ENCODE results near the gene SUMF1. TPM values are rescaled to one million over a fixed set of nuclear protein-coding genes. Genes with fewer than 3 reads are reported as not detected.

Gene SUMF1
- total and polyA plus RNA-seq, 2 of the 13 experiments (the other 11 are each of a cell fraction or from before 2014, with no cell fraction given): 18.5 to 28.9 TPM

DNA sequence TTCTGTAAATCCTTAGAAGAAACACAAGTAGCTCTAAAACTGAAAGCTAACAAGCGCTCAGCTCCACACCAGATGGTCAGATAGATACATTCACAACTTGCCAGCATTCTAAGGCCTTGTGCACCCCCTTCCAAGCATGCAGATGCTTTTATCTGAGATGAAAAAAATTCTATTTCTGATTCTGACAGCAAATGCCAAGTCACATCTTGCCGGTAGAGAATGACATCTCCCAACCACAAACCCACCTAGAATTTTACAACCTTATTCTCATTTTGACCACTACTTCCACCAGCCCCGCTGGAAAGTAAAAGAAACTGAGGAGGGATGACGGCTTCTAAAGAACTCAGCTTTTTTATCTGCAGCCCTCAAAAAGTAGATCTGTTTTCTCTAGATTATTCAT, 57.7 kb downstream of the SUMF1 start (continued):
- no peak for TF ChIP-seq SKIL (CRISPR knock-in tag; IDR thresholded peaks at IDR 0.05; ENCODE audit: borderline replicate concordance)
- no peak for TF ChIP-seq ZNF333 (CRISPR knock-in tag; IDR thresholded peaks at IDR 0.05; ENCODE audit: borderline replicate concordance)
- TF ChIP-seq XBP1 (CRISPR knock-in tag; IDR thresholded peaks at IDR 0.05): no peak
- TF ChIP-seq ZNF577 (CRISPR knock-in tag; IDR thresholded peaks at IDR 0.05; ENCODE audit: borderline replicate concordance, low read depth): no peak
- TF ChIP-seq PAF1 (CRISPR knock-in tag; IDR thresholded peaks at IDR 0.05): no peak
- no peak for TF ChIP-seq HDAC6 (IDR thresholded peaks at IDR 0.05; ENCODE audit: low read depth, low read length)
- no peak for TF ChIP-seq JUNB (CRISPR knock-in tag; IDR thresholded peaks at IDR 0.05; ENCODE audit: borderline replicate concordance)
- no peak for TF ChIP-seq KAT7 (CRISPR knock-in tag; IDR thresholded peaks at IDR 0.05; ENCODE audit: borderline replicate concordance)
- TF ChIP-seq REPIN1 (CRISPR knock-in tag; IDR thresholded peaks at IDR 0.05; ENCODE audit: borderline replicate concordance, low read depth): no peak
- TF ChIP-seq, protein P1, sequence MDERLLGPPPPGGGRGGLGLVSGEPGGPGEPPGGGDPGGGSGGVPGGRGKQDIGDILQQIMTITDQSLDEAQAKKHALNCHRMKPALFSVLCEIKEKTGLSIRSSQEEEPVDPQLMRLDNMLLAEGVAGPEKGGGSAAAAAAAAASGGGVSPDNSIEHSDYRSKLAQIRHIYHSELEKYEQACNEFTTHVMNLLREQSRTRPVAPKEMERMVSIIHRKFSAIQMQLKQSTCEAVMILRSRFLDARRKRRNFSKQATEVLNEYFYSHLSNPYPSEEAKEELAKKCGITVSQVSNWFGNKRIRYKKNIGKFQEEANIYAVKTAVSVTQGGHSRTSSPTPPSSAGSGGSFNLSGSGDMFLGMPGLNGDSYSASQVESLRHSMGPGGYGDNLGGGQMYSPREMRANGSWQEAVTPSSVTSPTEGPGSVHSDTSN (CRISPR knock-in tag; IDR thresholded peaks at IDR 0.05): no peak
- no peak for TF ChIP-seq ZNF724P (CRISPR knock-in tag; IDR thresholded peaks at IDR 0.05; ENCODE audit: borderline replicate concordance)
- TF ChIP-seq ZSCAN31 (CRISPR knock-in tag; IDR thresholded peaks at IDR 0.05; ENCODE audit: low read depth): no peak
- TF ChIP-seq, protein P2, sequence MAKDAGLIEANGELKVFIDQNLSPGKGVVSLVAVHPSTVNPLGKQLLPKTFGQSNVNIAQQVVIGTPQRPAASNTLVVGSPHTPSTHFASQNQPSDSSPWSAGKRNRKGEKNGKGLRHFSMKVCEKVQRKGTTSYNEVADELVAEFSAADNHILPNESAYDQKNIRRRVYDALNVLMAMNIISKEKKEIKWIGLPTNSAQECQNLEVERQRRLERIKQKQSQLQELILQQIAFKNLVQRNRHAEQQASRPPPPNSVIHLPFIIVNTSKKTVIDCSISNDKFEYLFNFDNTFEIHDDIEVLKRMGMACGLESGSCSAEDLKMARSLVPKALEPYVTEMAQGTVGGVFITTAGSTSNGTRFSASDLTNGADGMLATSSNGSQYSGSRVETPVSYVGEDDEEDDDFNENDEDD (CRISPR knock-in tag; IDR thresholded peaks at IDR 0.05; ENCODE audit: borderline replicate concordance): no peak
- TF ChIP-seq ZNF883 (CRISPR knock-in tag; IDR thresholded peaks at IDR 0.05; ENCODE audit: not compliant biosample characterization): no peak
- no peak for TF ChIP-seq STAT5B (CRISPR knock-in tag; IDR thresholded peaks at IDR 0.05)
